Right renal cortex interstitium (tissue), 3 donors: Measurements from ENCODE around the gene EPC2. TPM values are rescaled to one million over a fixed set of nuclear protein-coding genes. Genes with fewer than 3 reads are reported as not detected.

Experiments used
- polyA plus RNA-seq, 3 donors: library from polyadenylated mRNA; unstranded; fragments of 120-200 nt; gene quantifications; one replicate each; pipeline ENCODE4 v1.2.1, GENCODE V29; 2013; ENCODE audit not compliant: insufficient read length in 3 of 3

The EPC2 gene
- polyA plus RNA-seq, 3 donors, result 50.7 to 56.7 (median 53.8) TPM

Other genes starting within 250 kb of the EPC2 start
- gene KIF5C, start 230.5 kb downstream of the EPC2 start, polyA plus RNA-seq, result 1 to 10 TPM; 3.8 to 4.9 (median 4.0) TPM